Keratinocyte (primary cell): ENCODE results near the gene MAEA. TPM values are rescaled to one million over a fixed set of nuclear protein-coding genes. Genes with fewer than 3 reads are reported as not detected.

Source experiments
- DNase-seq: peaks from one replicate; pipeline ENCODE4 v3.0.0-alpha.2; 2011; ENCODE audit warnings: low read depth, missing footprints, low spot score
- FAIRE-seq: peaks from 2 replicates; lab custom pipeline; 2011; peaks lifted over from hg19 to GRCh38; lab: Jason Lieb, UNC
- H2AFZ ChIP-seq: 2 replicates; pipeline ENCODE4 v1.6.0; 2012; ENCODE audit warnings: low read length, control low read depth, inconsistent platforms; ENCODE audit not compliant: control insufficient read depth
- H3K27ac ChIP-seq: 2 replicates; pipeline ENCODE4 v1.5.1; 2011; ENCODE audit warnings: low read length; ENCODE audit not compliant: control insufficient read depth, insufficient read depth
- H3K27me3 ChIP-seq: 3 replicates; pipeline ENCODE4 v1.6.0; 2011; ENCODE audit warnings: low read length; ENCODE audit not compliant: control insufficient read depth, insufficient read depth; ENCODE audit errors: extremely low read depth
- H3K36me3 ChIP-seq, 2 experiments: 2 replicates in 1 of 2; 3 replicates in 1 of 2; pipeline ENCODE4 v1.5.1; 2011; ENCODE audit warnings: low read length in 2 of 2, mild to moderate bottlenecking in 1 of 2; ENCODE audit not compliant: control insufficient read depth in 2 of 2, insufficient read depth in 2 of 2; ENCODE audit errors: extremely low read depth in 1 of 2
- H3K4me1 ChIP-seq: 3 replicates; pipeline ENCODE4 v1.5.1; 2011; ENCODE audit warnings: low read length; ENCODE audit not compliant: control insufficient read depth, insufficient read depth; ENCODE audit errors: extremely low read depth
- H3K4me2 ChIP-seq: 3 replicates; pipeline ENCODE4 v1.6.0; 2011; ENCODE audit warnings: low read depth, low read length; ENCODE audit not compliant: control insufficient read depth, insufficient read depth; ENCODE audit errors: extremely low read depth
- H3K4me3 ChIP-seq, 3 experiments: fragments of 200-600 bp in 1 of 3; sonication (generic) in 1 of 3; 2 replicates in 2 of 3; 3 replicates in 1 of 3; pipeline ENCODE4 v1.5.1; 2011 to 2016; ENCODE audit warnings: low read length in 3 of 3, mild to moderate bottlenecking in 3 of 3, control low read depth in 2 of 3, inconsistent platforms in 1 of 3, low read depth in 1 of 3, mixed read lengths in 1 of 3, mixed run types in 1 of 3, moderate library complexity in 1 of 3; ENCODE audit not compliant: control insufficient read depth in 2 of 3, insufficient read depth in 2 of 3; ENCODE audit errors: extremely low read depth in 1 of 3
- H3K79me2 ChIP-seq: 2 replicates; pipeline ENCODE4 v1.6.0; 2012; ENCODE audit warnings: low read length; ENCODE audit not compliant: control insufficient read depth, insufficient read depth
- H3K9ac ChIP-seq: 3 replicates; pipeline ENCODE4 v1.6.0; 2011; ENCODE audit warnings: low read length; ENCODE audit not compliant: control insufficient read depth, insufficient read depth; ENCODE audit errors: extremely low read depth
- H3K9me1 ChIP-seq: 3 replicates; pipeline ENCODE4 v1.6.0; 2011; ENCODE audit warnings: low read length; ENCODE audit not compliant: control insufficient read depth, insufficient read depth; ENCODE audit errors: extremely low read depth
- H3K9me3 ChIP-seq: 2 replicates; pipeline ENCODE4 v1.5.1; 2012; ENCODE audit warnings: low read depth, low read length; ENCODE audit not compliant: control insufficient read depth
- H4K20me1 ChIP-seq: 3 replicates; pipeline ENCODE4 v1.6.0; 2011; ENCODE audit warnings: low read length; ENCODE audit not compliant: control insufficient read depth, insufficient read depth; ENCODE audit errors: extremely low read depth
- CTCF ChIP-seq, 3 experiments: IDR thresholded peaks in 1 of 3; conservative IDR thresholded peaks in 1 of 3; optimal IDR thresholded peaks in 1 of 3; 2 replicates in 2 of 3; 3 replicates in 1 of 3; pipeline versions ENCODE3 to v1.5.1; 2011; ENCODE audit warnings: low read length in 3 of 3, mild to moderate bottlenecking in 3 of 3, moderate library complexity in 2 of 3, control low read depth in 1 of 3, inconsistent platforms in 1 of 3; ENCODE audit not compliant: insufficient read depth in 2 of 3; ENCODE audit errors: extremely low read depth in 1 of 3
- EZH2 ChIP-seq: IDR thresholded peaks from one replicate; pipeline ENCODE4 v1.6.1; 2012; ENCODE audit warnings: inconsistent platforms, mild to moderate bottlenecking, low read length, moderate library complexity
- dilution Hi-C: fragments of 300-500 bp; cut with MboI; formaldehyde crosslinking; loops from one replicate; pipeline ENCODE4 v1.7.0; 2020; ENCODE audit warnings: low sequenced_read_pairs; ENCODE audit not compliant: extremely low pct_ligation_motif_present
- polyA plus RNA-seq, 5 experiments: library from polyadenylated mRNA; depleted of rRNA in 3 of 5; stranded (reverse) in 3 of 5; stranded (forward) in 1 of 5; unstranded in 1 of 5; fragments of >200 nt; gene quantifications; 1 replicate in 1 of 5; 2 replicates in 3 of 5; 3 replicates in 1 of 5; pipeline versions ENCODE4 v1.2.1 to v1.2.3, GENCODE V29; 2011 to 2012; ENCODE audit warnings: missing spikeins in 2 of 5, low read depth in 1 of 5, low replicate concordance in 1 of 5

The MAEA gene
- polyA plus RNA-seq, 1 donor (not counting 4 experiments of a cell fraction or from before 2014, with no cell fraction given) = 89.7 TPM

DNA sequence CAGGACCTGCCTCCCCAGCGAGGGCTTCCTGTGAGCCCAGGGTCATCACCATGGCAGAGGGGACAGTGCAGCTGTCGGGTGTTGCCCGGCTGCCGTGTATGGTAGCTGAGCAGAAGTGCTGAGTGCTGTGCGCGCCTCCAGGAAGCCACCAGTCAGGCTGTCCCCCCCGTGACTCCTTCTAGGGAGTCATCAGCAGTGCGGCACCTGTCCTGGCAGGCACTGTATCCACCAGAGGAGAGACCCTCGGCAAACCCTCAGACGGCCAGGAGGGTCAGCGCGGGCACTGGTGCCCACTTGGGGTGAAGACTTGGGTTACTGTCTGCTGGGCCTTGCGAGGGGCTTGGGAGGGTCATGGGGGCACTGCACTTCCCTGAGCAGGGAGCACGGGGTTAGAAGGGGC lies 65.7 kb downstream of the MAEA start:
- dilution Hi-C loops = no loop called here
- no peaks in the 10 kb centered on the region for H4K20me1 ChIP-seq
- H3K9ac ChIP-seq = no peak overlapping the region
- H3K4me1 ChIP-seq = peaks cover 2% of the 10 kb centered on the region
- H3K9me3 ChIP-seq = no peaks in the 10 kb centered on the region
- TF ChIP-seq CTCF (optimal IDR thresholded peaks at IDR 0.05 in 1 of 3, IDR thresholded peaks at IDR 0.05 in 1 of 3, conservative IDR thresholded peaks at IDR 0.05 in 1 of 3; ENCODE audit: extremely low read depth in 1 of 3, insufficient read depth in 2 of 3, low read length in 3 of 3) = no peak
- TF ChIP-seq EZH2 = no peak
- FAIRE-seq (no peak), DNase-seq (no peak)
- no peak overlapping the region for H3K4me3 ChIP-seq
- H3K4me2 ChIP-seq = no peak overlapping the region
- peaks cover 1% of the 10 kb centered on the region for H3K79me2 ChIP-seq
- no peaks in the 10 kb centered on the region for H3K27me3 ChIP-seq
- H2AFZ ChIP-seq = no peak overlapping the region
- peaks cover 14 to 31% of the 10 kb centered on the region in 2 experiments for H3K36me3 ChIP-seq
- H3K9me1 ChIP-seq = no peaks in the 10 kb centered on the region
- H3K27ac ChIP-seq = no peak overlapping the region

GRCh38 chr4:1356181-1356998 lies 66.7 kb downstream of the MAEA start:
- Histone ChIP-seq H3K9me1 (no peaks in the 10 kb centered on the region), H3K9ac (no peak overlapping the region), H3K27ac (no peak overlapping the region), H2AFZ (no peak overlapping the region), H3K79me2 (no peaks in the 10 kb centered on the region), H3K9me3 (no peaks in the 10 kb centered on the region), H3K27me3 (no peaks in the 10 kb centered on the region), H3K36me3 (peaks cover 14 to 28% of the 10 kb centered on the region in 2 experiments), H3K4me1 (peaks cover 2% of the 10 kb centered on the region), H3K4me3 (no peak overlapping the region), H3K4me2 (no peak overlapping the region), H4K20me1 (no peaks in the 10 kb centered on the region)
- TF ChIP-seq CTCF (optimal IDR thresholded peaks at IDR 0.05 in 1 of 3, IDR thresholded peaks at IDR 0.05 in 1 of 3, conservative IDR thresholded peaks at IDR 0.05 in 1 of 3; ENCODE audit: extremely low read depth in 1 of 3, insufficient read depth in 2 of 3, low read length in 3 of 3) (peak in 2 of 3 experiments; percentile 61 to 73), EZH2 (no peak)
- dilution Hi-C loops = no loop called here
- FAIRE-seq (no peak), DNase-seq (no peak)
